ENCODE measurements around the gene RYR1.
"Not testable (repeated sequence)": the region's sequence is repeated elsewhere in the genome, so short reads cannot be mapped to it uniquely, and the experiment has no call there.

Gene RYR1

DNA sequence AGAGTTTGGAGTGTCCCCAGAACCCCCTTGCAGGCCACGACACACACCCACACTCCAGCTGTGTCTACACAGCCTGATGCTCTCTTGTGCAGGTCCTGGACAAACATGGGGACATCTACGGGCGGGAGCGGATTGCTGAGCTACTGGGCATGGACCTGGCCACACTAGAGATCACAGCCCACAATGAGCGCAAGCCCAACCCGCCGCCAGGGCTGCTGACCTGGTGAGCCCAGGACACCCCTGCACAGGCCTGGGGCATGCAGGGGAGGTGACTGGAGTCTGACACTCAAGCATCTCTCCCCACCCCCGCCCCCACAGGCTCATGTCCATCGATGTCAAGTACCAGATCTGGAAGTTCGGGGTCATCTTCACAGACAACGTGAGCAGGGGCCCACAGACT, 144.3 kb downstream of the RYR1 start:
- DNase-seq, result no peak

DNA sequence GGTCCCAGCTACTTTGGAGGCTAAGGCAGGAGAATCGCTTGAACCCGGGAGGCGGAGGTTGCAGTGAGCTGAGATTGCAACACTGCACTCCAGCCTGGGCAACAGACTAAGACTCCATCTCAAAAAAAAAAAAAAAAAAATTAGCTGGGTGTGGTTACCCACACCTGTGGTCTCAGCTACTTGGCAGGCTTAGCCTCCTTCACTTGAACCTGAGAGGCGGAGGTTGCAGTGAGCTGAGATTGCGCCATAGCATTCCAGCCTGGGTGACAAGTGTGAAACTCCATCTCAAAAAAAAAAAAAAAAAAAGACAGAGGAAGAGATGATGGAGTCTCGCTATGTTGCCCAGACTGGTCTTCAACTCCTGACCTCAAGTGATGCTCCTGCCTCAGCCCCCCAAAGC, 145.8 kb downstream of the RYR1 start:
- DNase-seq, result peak; percentile 64

DNA sequence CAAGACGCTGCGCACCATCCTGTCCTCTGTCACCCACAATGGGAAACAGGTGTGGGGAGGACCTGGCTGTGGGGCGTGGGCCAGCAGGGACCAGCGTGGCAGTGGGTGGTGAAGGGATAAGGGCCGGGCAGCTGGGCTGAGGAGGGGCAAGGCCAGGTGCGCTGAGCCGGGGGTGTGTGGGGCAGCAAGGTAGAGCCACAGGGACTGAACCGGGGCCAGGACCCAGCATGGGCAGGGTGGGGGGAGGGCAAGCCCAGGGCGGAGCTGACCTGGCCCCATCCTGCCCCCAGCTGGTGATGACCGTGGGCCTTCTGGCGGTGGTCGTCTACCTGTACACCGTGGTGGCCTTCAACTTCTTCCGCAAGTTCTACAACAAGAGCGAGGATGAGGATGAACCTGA, 146.6 kb downstream of the RYR1 start:
- DNase-seq, result no peak

DNA sequence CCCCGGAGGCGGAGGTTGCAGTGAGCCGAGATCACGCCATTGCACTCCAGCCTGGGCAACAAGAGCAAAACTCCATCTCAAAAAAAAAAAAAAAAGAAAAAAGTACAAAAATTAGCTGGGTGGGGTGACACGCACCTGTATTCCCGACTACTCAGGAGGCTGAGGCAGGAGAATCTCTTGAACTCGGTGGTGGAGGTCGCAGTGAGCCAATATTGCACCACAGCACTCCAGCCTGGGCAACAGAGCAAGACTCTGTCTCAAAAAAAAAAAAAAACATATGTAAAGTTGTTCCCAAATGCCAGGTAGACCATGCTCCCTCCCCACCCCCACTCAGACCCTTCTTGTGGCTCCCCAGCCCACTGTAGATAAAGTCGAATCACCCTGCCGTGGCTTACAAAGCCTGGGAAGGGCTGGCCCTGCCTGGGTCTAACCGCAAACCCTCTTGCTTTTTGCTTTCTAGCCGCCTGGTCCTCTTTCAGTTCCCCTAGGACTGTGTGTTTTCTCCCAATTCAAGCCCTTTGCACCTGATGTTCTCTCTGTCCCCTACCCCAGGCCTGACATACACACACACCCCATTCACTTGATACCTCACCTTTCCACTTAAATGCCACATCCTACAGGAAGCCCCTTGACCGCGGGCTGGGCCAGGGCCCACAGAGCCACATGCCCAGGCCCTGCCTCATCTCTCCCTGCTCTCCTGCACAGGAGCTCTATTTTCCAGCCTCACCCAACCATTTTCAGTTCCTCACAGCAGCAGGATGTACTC, 149.9 kb downstream of the RYR1 start:
- DNase-seq, result peak; percentile 90

DNA sequence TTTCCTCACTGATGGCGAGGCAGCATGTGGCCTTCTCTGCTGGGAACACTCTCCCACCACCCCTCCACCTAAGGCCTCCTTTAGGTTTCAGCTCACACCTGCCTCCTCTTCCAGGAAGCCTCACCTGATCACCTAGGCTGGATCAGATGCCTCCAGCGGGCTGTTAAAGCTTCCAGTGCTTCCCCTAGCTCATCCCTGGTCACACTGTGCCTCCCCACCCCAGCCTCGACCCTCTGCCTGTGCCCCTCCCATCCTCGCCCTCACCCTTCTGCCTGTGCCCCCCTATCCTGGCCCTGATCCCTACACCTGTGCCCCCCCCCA, 150.5 kb downstream of the RYR1 start:
- DNase-seq, result no peak

DNA sequence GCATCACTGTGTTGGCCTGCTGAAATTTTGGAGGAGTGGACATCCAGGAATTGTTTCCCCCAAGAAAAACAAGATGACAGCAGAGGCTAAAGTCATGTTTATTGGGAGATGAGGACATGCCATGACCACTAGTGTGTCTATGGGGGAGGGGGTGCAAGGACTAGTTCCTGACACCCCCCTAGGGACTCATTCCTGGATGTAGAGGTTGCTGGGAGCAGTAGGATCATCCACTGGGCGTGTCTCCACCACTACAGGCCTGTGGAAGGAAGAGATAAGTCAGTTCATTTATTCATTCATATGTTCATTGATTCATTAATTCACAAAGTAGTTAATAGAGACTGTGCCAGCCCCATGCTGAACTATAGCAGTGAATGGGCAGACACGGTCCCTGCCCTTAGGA, 154.1 kb downstream of the RYR1 start:
- DNase-seq, result no peak

DNA sequence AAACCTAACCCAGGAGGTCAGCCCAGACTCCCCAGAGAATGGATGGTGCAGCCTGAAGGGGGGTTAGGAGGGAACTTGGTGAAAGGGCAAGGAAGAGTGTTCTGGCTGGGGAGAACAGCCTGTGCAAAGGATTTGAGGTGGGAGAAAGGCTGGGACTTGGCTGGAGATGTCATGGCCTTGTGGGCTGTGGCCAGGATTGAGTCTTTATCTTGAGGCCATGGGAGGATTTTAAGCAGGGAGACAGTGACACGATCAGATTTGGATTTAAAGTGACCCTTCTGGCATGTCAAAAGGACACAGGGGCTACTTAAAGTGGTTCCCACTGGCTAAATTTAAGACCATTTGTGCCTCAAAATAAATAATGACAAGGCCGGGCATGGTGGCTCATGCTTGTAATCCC, 154.6 kb downstream of the RYR1 start:
- DNase-seq, result no peak

DNA sequence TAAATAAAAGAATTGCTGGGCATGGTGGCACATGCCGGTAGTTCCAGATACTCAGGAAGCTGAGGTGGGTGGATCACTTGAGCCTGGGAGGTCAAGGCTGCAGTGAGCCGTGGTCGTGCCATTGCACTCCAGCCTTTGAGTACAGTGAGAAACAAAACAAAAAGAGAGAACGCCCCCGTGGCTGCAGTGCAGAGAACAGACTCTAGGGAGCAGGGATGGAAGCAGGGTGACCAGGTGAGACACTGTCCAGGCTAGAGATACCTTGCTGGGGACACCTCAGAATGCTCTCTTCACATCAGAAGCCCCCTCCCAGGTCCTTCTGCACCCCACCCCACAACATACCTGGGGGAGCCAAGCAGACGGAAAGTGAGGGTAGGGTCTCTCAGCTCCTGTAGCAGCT, 159.4 kb downstream of the RYR1 start:
- no peak for DNase-seq

DNA sequence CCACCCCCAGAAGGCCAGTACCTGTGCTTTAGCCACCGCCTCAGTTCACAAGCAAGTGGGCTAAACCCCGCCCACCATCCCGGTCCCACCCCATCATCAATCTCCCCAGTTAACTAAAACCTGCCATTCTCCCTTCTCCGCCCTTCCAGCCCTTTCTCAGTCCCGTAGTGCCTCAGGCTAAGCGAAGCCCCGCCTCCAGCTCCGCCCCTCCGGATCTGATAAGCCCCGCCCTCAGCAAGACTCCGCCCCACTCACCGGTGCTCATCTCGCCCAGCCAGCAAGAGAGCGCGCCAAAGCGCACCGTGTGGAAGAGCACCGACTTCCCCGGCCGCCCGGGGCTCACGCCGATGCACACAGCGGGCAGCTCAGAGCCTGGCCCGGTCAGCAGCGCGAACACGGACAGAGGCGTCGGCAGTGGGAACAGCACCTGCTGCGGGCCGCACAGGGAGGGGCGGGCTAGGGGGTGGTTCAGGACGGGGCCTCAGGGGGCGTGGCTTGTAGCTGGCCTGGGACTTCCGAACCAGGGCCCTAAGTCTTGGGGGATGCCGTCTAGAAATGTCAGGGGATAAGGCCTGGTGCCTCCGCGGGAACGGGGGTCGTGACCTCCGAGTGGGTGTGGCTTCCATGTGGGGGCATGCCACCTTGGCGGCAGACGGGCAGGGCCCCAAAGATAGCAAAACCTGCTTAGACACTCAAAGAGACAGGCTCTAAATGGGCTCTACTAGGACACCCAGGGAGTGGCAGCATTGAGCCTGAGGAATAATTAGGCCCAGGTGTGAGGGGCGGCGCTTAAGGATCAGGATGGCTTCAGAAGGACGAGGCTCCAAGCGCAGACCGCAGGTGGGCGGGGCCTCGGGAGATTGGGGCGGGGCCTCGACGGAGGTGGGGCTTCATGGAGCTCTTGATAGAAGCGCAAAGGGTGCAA, 162.8 kb downstream of the RYR1 start:
- DNase-seq, result no peak

DNA sequence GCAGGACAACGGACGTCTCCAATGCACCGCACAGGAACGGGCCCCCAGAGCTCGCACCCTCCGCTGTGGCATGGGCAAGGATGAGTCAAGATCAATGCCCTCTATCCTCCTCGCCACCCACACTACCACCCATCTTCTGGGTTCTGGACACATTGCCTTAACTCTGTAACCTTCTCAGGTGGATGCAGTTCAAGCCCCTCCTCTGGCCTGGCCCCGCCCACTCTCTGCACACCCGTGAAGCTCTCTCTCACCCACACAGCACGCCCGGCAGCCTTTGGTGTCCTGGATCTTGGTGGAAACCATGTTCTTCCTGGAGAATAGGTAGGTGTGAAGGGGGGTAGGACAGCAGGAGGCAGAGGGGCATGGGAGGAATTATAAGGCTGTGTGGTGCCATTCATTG, 163.6 kb downstream of the RYR1 start:
- no peak for DNase-seq

DNA sequence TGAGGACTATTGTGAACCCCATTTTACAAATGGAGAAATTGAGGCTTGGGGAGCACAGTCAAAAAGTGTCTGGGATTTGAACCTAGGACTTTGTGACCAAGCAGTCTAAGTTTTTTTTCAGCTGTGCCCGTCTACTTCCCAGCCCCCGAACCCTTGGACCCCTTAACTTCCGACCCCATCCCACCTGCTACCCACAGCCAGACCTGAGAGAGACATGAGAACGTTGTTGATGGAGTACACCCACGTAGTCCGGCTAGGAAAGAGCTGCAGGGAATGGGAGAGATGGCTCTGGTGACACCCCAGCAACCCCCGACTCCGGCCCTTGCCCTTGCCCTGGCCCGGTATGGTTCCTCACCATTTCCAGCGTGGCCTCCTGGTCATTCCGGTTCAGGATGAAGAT, 166.2 kb downstream of the RYR1 start:
- no peak for DNase-seq

DNA sequence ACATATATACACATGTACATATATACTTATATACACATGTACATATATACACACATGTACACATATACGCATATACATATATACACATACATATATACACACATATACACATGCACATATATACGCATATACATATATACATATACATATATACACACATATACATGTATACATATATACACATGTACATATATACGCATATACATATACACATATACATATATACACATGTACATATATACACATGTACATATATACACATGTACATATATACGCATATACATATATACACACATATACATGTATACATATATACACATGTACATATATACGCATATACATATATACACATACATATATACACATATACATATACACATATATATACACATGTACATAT, 169.4 kb downstream of the RYR1 start:
- DNase-seq, result not testable (repeated sequence)

DNA sequence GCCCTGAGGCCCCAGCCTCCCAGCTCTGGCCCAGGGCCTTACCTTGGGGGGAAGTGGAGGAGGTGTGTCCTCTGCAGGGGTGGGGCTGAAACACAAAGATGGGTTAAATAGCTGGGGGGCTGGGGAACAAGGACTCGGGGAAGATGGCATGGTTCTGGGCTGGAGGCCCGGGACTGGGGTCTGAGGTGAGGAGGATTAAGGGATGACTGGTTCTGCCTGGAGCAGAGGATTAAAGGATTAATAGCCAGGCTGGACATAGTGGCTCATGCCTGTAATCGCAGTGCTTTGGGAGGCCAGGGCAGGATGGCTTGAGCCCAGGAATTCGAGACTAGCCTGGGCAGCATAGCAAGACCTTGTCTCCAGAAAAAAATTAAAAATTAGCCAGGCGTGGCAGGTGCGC, 172.6 kb downstream of the RYR1 start:
- no peak for DNase-seq

DNA sequence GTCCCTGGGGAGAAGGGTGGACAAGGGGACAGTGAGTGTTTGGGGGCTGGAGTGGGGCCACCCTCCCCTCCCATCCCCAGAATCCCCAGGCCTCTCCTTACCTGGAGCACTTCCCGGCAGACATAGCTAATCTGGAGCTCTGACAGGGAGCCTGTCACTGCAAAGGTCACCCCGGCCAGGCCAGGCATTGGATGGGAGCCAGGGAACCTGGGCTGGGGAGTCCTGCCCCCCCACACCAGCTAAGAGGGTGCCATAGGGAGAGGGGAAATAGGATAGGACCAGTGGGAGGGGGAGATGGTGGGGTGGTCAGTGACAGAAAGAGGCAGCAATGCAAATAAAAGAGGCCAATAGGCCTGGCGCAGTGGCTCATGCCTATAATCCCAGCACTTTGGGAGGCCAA, 180.8 kb downstream of the RYR1 start:
- no peak for DNase-seq

DNA sequence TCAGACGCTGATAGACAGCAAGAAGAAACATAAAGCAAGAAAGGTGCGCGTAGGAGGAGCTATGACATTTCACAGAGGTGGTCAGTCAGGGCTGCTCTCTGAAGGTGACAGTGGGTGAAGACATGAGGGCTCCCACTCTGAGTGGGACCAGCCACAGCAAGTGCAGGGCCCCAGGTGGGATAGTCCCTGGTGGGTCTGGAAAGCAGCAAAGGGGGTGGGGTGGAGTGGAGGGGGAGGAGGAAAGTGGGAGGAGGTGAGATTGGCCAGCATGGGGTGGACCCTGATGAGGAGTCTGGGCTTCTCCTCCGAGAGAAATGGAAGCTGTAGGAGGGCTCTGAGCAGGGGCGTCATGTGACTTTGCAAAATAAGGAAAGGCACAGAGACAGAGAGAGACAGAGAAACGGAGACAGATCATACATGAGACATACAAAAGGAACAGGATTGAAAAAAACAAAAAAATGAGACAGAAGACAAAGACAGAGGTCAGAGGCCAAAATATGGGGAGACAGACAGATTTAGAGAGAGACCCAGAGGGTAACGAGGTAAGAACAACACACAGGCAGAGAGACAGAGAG, 181.6 kb downstream of the RYR1 start:
- no peak for DNase-seq

DNA sequence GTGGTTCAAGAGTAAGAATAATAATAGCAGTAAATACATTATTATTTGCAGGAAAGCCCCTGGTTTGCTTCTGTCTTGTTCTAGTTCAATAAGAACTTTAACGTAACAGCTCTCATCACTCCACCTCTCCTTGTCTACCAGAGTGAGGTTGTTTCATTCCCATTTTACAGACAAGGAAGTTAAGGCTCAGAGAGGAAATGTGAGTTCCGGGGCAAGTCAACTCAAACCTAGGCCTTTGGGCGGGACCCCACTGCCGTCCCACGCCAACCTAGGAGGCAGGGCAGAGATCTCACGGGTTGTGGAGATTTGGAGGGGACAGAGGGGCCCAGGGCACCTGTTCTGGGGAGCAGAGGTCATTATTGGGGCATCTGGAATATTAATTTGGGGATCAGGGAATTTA, 182.8 kb downstream of the RYR1 start:
- DNase-seq, result no peak

DNA sequence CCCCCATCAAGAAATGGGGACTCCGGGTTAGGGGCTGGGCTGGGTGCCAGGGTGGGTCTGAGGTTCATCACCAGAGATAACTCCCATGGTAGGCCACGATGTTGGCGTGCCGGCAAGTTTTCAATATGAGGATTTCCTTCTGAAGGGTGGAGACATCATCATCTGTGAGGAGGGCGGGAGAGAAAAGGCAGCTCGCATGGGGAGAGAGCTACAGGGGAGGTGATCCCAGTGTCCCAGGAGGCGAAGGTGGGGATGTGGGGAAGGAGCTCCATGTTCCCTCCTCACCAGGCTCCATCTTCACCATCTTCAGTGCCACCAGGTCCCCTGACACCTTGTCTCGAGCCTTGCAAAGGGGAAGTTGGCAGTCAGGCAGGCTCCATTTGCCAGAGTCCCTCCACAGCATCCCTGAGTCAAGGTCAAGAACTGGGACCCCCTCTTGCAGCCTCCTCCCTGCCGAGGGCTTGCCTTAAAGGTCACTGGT, 183.8 kb downstream of the RYR1 start:
- no peak for DNase-seq

DNA sequence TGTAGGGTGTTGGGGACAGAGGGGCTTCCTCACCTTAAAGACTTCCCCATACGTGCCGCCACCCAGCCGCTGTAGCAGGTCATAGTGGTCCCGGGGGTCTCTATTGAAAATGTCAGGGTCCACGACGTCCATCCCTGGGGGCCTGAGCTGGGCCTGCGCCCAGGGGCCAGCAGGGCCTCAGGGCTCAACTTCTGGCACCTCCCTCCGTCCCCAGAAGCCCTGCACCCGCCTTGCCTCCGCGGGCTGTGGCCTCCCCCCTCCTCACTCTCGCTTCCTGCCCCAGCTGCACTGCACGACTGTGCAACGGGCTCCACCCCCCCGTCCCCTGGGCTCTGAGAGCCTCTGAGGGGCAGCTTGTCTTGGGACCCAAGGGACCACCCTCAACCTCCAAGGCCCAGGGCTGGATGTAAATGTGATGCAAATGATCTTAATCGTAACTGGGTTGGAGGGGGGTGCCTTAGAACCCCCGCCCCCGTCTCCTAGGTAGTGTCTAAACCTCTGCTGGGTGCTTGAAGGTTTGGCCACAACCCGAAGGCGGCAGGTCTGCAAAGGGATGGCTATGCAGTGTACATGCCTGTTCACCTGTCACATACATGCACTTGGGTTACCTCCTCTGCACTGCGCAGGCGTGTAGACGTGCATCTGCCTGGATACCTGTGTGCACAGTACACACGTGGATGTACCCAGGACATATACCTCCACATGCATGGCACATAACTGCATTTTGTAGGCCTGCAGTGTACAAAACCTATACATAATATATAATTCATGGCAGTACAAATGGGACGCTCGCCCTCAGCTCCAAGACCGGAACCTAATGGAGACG, 184.5 kb downstream of the RYR1 start, which contains the start of gene MAP4K1:
Gene MAP4K1 (minus strand): TSS at position 190 of the 826 bp plus-strand sequence. CDS start 58 bp downstream, at position 132.
- DNase-seq, result peak; percentile 76

DNA sequence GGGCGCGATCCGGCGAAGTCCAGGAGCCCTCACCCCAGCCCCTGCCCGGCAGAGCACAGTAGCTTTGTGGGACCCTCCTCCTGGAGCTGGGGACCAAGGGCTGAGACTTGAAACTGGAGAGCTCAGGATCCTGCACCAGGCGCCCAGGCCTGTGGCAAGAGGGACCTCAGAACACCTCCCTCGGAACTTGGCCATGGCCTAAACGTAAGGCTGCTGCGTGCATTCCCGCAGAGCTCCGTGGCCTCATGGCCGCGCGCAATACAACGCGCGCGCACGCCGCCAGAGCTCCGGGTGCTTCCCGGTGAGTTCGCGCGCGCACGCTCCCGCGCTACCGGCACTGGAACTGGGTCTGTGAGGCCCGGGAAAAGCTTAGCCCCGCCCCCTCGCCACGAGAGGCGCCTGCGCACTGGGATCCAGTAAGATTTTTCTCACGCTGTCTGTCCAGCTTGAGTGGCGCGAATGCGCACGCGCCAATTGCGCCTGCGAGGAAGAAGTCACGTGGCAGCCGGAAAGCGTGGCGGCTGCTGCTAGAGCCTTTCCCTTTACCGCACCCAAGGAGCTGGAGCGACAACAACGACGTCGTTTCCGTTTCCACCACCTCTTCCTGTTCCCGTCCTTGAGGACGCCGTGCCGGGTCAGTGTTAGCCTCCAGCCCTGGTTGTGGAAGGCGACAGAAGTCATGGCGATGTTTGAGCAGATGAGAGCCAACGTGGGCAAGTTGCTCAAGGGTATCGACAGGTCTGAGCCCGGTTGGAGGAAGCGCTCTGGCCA, 185.3 kb downstream of the RYR1 start, which contains the start of gene EIF3K:
Gene EIF3K (plus strand): TSS at position 599 of the 771 bp plus-strand sequence. CDS start 81 bp downstream, at position 680.
- peak; percentile 100 for DNase-seq

DNA sequence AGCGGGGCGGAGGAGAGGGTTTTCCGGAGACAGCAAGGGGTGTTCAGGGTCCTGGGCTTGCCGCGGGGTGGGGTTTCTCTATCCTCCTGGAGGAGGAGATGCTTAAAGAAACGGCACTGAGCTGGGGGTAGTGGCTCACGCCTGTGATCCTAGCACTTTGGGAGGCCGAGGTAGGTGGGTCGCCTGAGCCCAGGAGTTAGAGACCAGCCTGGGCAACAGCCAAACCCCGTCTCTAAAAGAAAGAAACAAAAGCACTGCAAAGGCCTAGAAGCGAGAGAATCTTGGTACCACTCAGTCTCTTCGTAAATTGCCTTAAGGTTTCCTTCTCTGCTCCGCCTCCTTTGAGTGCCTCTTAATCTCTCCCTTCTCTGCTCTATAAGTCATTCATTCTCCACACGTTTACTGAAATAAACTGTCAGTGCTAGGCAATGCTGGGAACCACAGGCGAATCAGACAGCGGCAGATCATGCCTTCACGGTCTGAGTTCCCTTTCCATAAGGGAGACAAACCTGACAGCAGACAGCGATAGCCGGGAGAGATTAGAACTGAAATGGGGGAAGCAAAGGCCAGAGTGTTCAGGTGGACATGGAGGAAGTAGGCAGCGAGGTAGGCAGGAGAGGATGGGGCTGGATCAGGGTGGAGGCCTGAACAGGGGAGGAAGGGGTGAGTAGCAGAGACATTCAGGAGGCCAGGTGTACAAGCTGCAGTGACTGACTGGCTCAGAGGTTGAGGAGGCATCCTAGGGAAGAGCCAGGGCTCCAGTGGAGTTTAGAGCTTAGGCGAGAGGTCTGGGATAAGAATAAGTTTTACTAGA, 186.1 kb downstream of the RYR1 start:
- DNase-seq, result no peak

DNA sequence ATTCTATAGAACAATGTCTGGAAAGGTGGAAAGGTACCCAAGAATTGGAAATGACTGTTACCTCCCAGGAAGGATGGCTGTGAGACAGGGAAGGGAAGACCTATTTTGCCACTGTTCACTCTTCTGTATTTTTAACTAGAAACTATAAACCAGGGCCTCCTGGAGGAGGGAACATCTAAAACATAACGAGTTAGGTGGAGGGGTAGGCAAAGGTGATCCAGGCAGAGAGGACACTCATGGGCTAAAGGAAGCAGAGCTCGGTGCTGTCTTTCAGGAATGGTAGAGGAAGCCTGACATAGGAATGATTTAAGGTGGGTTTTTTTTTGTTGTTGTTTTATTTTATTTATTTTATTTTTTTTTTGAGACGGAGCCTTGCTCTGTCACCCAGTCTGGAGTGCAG, 191.3 kb downstream of the RYR1 start:
- no peak for DNase-seq
